Spleen (tissue), 11 donors: ENCODE data around the gene ELP4. TPM values are rescaled to one million over a fixed set of nuclear protein-coding genes. Genes with fewer than 3 reads are reported as not detected.

Experiments
- DNase-seq: peaks from one replicate; pipeline ENCODE4 v3.0.0-alpha.2; 2020
- H3K27ac ChIP-seq, 8 donors: fragments of 200-600 bp; sonication (generic) in 7 of 8; 1 replicate in 4 of 8; 2 replicates in 4 of 8; pipeline versions ENCODE4 v1.5.0 to v1.8.0; 2016 to 2021; ENCODE audit warnings: inconsistent platforms in 4 of 8, mild to moderate bottlenecking in 4 of 8, moderate library complexity in 1 of 8
- H3K27me3 ChIP-seq, 7 donors: fragments of 200-600 bp; sonication (generic) in 6 of 7; replicated peaks in 1 of 7; 1 replicate in 4 of 7; 2 replicates in 3 of 7; pipeline versions ENCODE4 v1.5.0 to v1.8.0; 2016 to 2021; ENCODE audit warnings: inconsistent platforms in 3 of 7, mild to moderate bottlenecking in 1 of 7
- H3K36me3 ChIP-seq, 6 donors: fragments of 200-600 bp; sonication (generic) in 5 of 6; 1 replicate in 4 of 6; 2 replicates in 2 of 6; pipeline versions ENCODE4 v1.5.0 to v1.8.0; 2016 to 2021; ENCODE audit warnings: inconsistent platforms in 2 of 6
- H3K4me1 ChIP-seq, 6 donors: fragments of 200-600 bp; sonication (generic) in 5 of 6; 1 replicate in 3 of 6; 2 replicates in 3 of 6; pipeline versions ENCODE4 v1.5.0 to v1.8.0; 2016 to 2021; ENCODE audit warnings: inconsistent platforms in 3 of 6
- H3K4me3 ChIP-seq, 8 donors: fragments of 200-600 bp; sonication (generic) in 7 of 8; 1 replicate in 4 of 8; 2 replicates in 4 of 8; pipeline versions ENCODE4 v1.5.0 to v1.8.0; 2016 to 2021; ENCODE audit warnings: inconsistent platforms in 4 of 8, mild to moderate bottlenecking in 4 of 8, moderate library complexity in 2 of 8
- H3K9me3 ChIP-seq, 8 donors: fragments of 200-600 bp; sonication (generic) in 7 of 8; 1 replicate in 4 of 8; 2 replicates in 4 of 8; pipeline versions ENCODE4 v1.5.0 to v1.8.0; 2016 to 2021; ENCODE audit warnings: inconsistent platforms in 4 of 8
- POLR2A ChIP-seq, 3 donors: fragments of 450-650 bp; IDR thresholded peaks; one replicate each; pipeline ENCODE4 v1.5.1; 2017; ENCODE audit warnings: antibody characterized with exemption in 3 of 3, mild to moderate bottlenecking in 1 of 3
- POLR2AphosphoS5 ChIP-seq, 3 donors: sonication (generic); formaldehyde crosslinking; IDR thresholded peaks; one replicate each; pipeline ENCODE4 v1.5.1; 2017; ENCODE audit warnings: antibody characterized with exemption in 3 of 3
- WGBS, 5 donors: extraction: QIAGEN DNeasy Blood & Tissue Kit in 3 of 5; methylation state at CpG; one replicate each; pipeline versions ENCODE4 v1.1.5 to v1.1.7; 2013 to 2018; 5-methylcytosine and 5-hydroxymethylcytosine counted together
- intact Hi-C: fragments of 100-400 bp; cut with DNase I; formaldehyde crosslinking; loops from one replicate; pipeline ENCODE4 v1.15.0; 2023; ENCODE audit warnings: low total_unique reads
- polyA plus RNA-seq, 3 donors: library from polyadenylated mRNA; stranded (reverse); fragments of 200-250 nt; gene quantifications; one replicate each; pipeline ENCODE4 v1.2.1, GENCODE V29; 2013
- total RNA-seq, 7 donors: library from RNA; depleted of rRNA in 3 of 7; stranded (reverse); fragments of >200 nt in 3 of 7; fragmentation: NEBNext Ultra II Directional in 4 of 7; extraction: Animal tissue kit (Norgen Biotek cat#: 25700) in 4 of 7; gene quantifications; one replicate each; pipeline versions ENCODE4 v1.1.0 to v1.2.1, GENCODE V29; 2016 to 2021
- TF ChIP-seq, protein P1 (sequence below), 11 experiments: fragments of 200-600 bp in 7 of 11; fragments of 450-650 bp in 4 of 11; sonication (generic) in 4 of 11; IDR thresholded peaks in 8 of 11; conservative IDR thresholded peaks in 3 of 11; 1 replicate in 7 of 11; 2 replicates in 4 of 11; pipeline versions ENCODE4 v1.4.0 to v1.8.0; 2016 to 2021; ENCODE audit warnings: antibody characterized with exemption in 11 of 11, inconsistent platforms in 4 of 11, mild to moderate bottlenecking in 1 of 11
- donor health status: healthy with polysubstance abuse.
- donor health status: DM: no; HTN: no; CAD: no; lungs with moderate emphysema.
- donor health status: DM: no; HTN: no; CAD: no.
- donor health status: Bipolar disorder and iron deficiency.
- donor health status: healthy.
- donor health status: DM: no; HTN: no; CAD: no.
- donor health status: DM: yes; HTN: yes; CAD: no.

The ELP4 gene
- total and polyA plus RNA-seq, 10 donors = 6.1 to 34.6 (median 21.1) TPM

DNA sequence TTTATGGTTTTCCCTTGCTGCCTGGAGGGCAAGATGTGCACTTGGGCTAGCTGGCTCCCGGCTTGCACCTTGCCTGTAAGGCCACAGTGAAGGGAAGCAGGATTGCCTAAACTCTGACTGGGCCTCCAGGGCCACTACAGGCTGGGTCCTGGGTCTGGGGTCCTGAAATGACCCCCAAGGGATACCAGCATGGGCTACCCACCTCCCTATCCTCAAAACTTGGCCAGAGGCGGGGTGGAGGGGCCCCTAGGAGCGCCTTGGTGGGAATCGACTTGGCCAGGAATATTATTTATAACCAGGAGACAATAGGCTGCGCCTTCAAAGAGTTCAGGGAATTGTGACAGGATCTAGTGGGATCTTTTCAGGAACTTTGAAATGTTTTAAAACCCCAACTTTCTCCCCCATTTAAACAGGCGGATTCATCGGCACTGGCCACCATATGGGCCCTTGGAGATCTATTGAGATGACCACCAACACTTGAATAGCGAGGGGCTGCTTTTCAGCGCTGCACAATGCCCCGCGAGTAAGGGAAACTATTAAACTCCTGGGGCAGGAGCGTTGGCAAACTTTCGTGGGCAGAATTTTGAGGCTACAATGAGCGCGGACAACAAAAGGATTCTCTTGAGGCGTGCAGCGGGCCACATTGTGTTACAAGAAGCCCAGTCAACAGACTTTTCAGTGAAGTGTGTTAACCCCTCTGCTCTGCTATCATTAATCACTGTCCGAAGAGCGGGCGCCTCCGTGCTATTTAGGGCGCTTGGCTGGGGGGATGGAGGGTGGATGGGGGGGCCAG, 286.3 kb downstream of the ELP4 start:
- H3K4me3 ChIP-seq = no peak overlapping the region
- peaks cover 9 to 77% (median 58%) of the 10 kb centered on the region in 7 donors for H3K27me3 ChIP-seq
- intact Hi-C loops = no loop called here
- no peak for TF ChIP-seq POLR2A (IDR thresholded peaks at IDR 0.05)
- TF ChIP-seq POLR2AphosphoS5 (IDR thresholded peaks at IDR 0.05) = no peak
- TF ChIP-seq, protein P1, sequence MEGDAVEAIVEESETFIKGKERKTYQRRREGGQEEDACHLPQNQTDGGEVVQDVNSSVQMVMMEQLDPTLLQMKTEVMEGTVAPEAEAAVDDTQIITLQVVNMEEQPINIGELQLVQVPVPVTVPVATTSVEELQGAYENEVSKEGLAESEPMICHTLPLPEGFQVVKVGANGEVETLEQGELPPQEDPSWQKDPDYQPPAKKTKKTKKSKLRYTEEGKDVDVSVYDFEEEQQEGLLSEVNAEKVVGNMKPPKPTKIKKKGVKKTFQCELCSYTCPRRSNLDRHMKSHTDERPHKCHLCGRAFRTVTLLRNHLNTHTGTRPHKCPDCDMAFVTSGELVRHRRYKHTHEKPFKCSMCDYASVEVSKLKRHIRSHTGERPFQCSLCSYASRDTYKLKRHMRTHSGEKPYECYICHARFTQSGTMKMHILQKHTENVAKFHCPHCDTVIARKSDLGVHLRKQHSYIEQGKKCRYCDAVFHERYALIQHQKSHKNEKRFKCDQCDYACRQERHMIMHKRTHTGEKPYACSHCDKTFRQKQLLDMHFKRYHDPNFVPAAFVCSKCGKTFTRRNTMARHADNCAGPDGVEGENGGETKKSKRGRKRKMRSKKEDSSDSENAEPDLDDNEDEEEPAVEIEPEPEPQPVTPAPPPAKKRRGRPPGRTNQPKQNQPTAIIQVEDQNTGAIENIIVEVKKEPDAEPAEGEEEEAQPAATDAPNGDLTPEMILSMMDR (IDR thresholded peaks at IDR 0.05 in 8 of 11, conservative IDR thresholded peaks at IDR 0.05 in 3 of 11) = no peak
- H3K27ac ChIP-seq = no peak overlapping the region
- WGBS, 5 donors = 43 to 52% (median 50%) methylated on average over 22 of the region's 22 CpGs
- H3K9me3 ChIP-seq = peaks cover 0 to 3% (median 0%) of the 10 kb centered on the region in 8 donors
- peaks cover 5 to 34% (median 20%) of the 10 kb centered on the region in 6 donors for H3K4me1 ChIP-seq
- H3K36me3 ChIP-seq = no peaks in the 10 kb centered on the region
- DNase-seq = no peak

DNA sequence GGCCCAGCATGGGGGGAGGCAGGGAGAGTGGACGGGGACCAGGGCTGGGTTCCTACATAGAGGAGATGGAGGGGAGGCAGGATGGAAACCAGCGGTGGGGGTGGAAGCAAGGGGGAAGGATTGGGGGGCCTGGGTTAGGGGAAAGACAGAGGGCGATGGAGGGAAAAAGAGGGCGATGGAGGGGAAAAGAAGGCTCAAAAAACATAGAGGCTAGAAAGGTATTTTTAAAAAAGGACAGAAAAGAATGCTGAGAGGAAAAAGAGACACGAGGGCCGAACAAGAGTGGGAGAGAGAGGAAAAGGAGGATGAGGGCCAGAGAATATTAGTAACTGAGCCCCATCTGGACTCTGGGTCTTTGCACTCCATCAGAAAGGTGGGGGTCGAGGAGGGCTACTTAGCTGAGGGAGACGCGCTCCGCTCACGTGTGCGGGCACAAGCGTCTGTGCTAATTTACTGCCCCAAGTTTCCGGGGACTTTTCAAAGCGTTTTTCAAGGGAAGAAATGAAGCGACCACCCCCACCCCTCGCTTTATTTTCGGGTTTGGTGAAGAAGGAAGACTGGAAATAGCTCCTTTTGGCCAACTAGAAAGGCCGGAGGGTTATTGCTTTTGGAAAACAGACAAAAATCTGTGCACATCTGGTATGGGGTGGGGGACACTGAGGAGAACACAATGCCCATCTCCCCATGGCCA, 287.1 kb downstream of the ELP4 start:
- TF ChIP-seq POLR2AphosphoS5 (IDR thresholded peaks at IDR 0.05) (no peak), POLR2A (IDR thresholded peaks at IDR 0.05) (no peak)
- TF ChIP-seq, protein P1 (IDR thresholded peaks at IDR 0.05 in 8 of 11, conservative IDR thresholded peaks at IDR 0.05 in 3 of 11) = no peak

DNA sequence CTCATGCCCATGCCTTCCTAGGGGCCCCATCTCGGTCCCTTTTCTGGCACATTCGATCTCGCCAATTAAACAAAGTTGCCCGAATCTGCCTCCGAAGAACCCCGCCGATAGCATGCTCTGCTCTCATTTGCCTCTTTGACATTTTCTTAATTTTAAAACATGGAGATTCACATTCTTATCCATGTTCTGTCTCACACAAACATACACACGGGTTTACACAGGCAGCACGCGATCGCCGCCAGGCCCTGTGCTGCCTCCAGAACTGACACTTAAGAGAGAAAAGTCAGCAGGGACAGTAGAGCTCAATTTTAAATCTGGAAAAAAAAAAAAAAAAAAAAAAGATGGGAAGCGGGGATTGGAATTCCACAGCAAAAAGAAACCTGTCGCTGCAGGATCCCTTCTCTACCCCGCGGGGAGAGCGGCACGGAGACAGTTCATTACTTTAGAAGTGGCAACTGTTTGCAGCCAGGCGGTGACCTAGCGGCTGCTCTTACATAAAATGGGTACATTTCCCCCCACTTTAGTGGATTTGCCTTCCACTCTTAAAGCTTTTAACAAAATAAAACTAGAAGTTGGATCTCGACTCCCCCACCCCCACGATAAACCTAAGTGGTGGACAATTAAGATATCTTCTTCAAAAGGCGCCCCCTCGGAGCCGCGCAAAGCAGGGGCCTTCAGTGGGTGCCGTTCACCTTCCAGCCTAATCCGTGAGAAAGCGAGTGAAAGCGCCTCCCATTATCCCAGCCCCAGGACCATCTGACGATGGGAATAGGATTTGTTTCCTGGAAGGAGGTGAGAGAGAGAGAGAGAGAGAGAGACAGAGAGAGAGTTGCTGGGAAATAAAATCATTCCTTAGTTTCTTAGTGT, 287.9 kb downstream of the ELP4 start:
- WGBS, 5 donors = 12 to 15% (median 13%) methylated on average over 31 of the region's 31 CpGs
- no peaks in the 10 kb centered on the region for H3K36me3 ChIP-seq
- H3K27me3 ChIP-seq = peaks cover 13 to 90% (median 73%) of the 10 kb centered on the region in 7 donors
- intact Hi-C loops = no loop called here
- peaks cover 0 to 3% (median 0%) of the 10 kb centered on the region in 8 donors for H3K9me3 ChIP-seq
- peaks cover 5 to 34% (median 20%) of the 10 kb centered on the region in 6 donors for H3K4me1 ChIP-seq
- no peak overlapping the region for H3K27ac ChIP-seq
- DNase-seq = no peak
- no peak overlapping the region for H3K4me3 ChIP-seq
- TF ChIP-seq POLR2A (IDR thresholded peaks at IDR 0.05) (no peak), POLR2AphosphoS5 (IDR thresholded peaks at IDR 0.05) (no peak)
- TF ChIP-seq, protein P1 (IDR thresholded peaks at IDR 0.05 in 8 of 11, conservative IDR thresholded peaks at IDR 0.05 in 3 of 11) = no peak

More for the DNA sequence above, 287.1 kb downstream of the ELP4 start:
- Histone ChIP-seq H3K27me3 (peaks cover 13 to 83% (median 65%) of the 10 kb centered on the region in 7 donors), H3K9me3 (peaks cover 0 to 3% (median 0%) of the 10 kb centered on the region in 8 donors), H3K4me1 (peaks cover 5 to 34% (median 20%) of the 10 kb centered on the region in 6 donors), H3K4me3 (no peak overlapping the region), H3K36me3 (no peaks in the 10 kb centered on the region), H3K27ac (no peak overlapping the region)
- WGBS, 5 donors = 12 to 19% (median 14%) methylated on average over 19 of the region's 19 CpGs
- DNase-seq = no peak
- intact Hi-C loops = no loop called here
